H1 (cell line): Measurements from ENCODE around the gene VEPH1. TPM values are rescaled to one million over a fixed set of nuclear protein-coding genes. Genes with fewer than 3 reads are reported as not detected.

Experiments
- CTCF ChIA-PET: fragments of 300-600 bp; sonication (Branson Sonifier 250); formaldehyde crosslinking; loops from one replicate; lab custom pipeline; 2021; ENCODE audit not compliant: partially characterized antibody; lab: Charles Lee
- POLR2A ChIA-PET: fragments of 300-600 bp; sonication (Branson Sonifier 250); formaldehyde crosslinking; loops from one replicate; lab custom pipeline; 2021; ENCODE audit warnings: inconsistent platforms; ENCODE audit not compliant: partially characterized antibody; lab: Charles Lee
- DNase-seq, 2 experiments: peaks; one replicate each; pipeline versions ENCODE4 v3.0.0 to v3.0.0-alpha.2; 2010 to 2022; ENCODE audit warnings: low spot score in 2 of 2, low read depth in 1 of 2, mixed read lengths in 1 of 2
- FAIRE-seq: peaks from 2 replicates; lab custom pipeline; 2011; peaks lifted over from hg19 to GRCh38; lab: Jason Lieb, UNC
- H2AFZ ChIP-seq: 2 replicates; pipeline ENCODE4 v1.8.1; 2012; ENCODE audit warnings: low read length, inconsistent platforms
- H2AK5ac ChIP-seq: 2 replicates; pipeline ENCODE4 v1.6.1; 2013; ENCODE audit warnings: low read depth, low read length
- H2BK120ac ChIP-seq: replicated peaks from 2 replicates; pipeline ENCODE3; 2013; ENCODE audit warnings: low read depth, low read length, inconsistent platforms
- H2BK12ac ChIP-seq: 2 replicates; pipeline ENCODE4 v1.6.1; 2013; ENCODE audit warnings: low read depth, low read length
- H2BK15ac ChIP-seq: 2 replicates; pipeline ENCODE4 v1.6.1; 2013; ENCODE audit warnings: low read length
- H2BK20ac ChIP-seq: 2 replicates; pipeline ENCODE4 v1.6.1; 2013; ENCODE audit warnings: low read length
- H2BK5ac ChIP-seq: 2 replicates; pipeline ENCODE4 v1.6.1; 2013; ENCODE audit warnings: low read depth, low read length
- H3K14ac ChIP-seq: 2 replicates; pipeline ENCODE4 v1.6.1; 2013; ENCODE audit warnings: inconsistent platforms; ENCODE audit not compliant: insufficient read length
- H3K18ac ChIP-seq: 2 replicates; pipeline ENCODE4 v1.6.1; 2013; ENCODE audit warnings: low read length; ENCODE audit errors: extremely low read depth
- H3K23ac ChIP-seq: 2 replicates; pipeline ENCODE4 v1.6.1; 2013; ENCODE audit warnings: inconsistent platforms; ENCODE audit not compliant: insufficient read length
- H3K23me2 ChIP-seq: 2 replicates; pipeline ENCODE4 v1.6.1; 2013; ENCODE audit warnings: low read depth, low read length
- H3K27ac ChIP-seq: 2 replicates; pipeline ENCODE4 v1.6.1; 2011; ENCODE audit warnings: low read depth, low read length, inconsistent platforms
- H3K27me3 ChIP-seq, 4 experiments: replicated peaks in 1 of 4; 1 replicate in 1 of 4; 2 replicates in 3 of 4; pipeline versions ENCODE4 v1.6.1 to v1.8.1; 2011 to 2013; ENCODE audit warnings: low read length in 3 of 4, mild to moderate bottlenecking in 3 of 4, inconsistent platforms in 2 of 4, mixed read lengths in 2 of 4, moderate library complexity in 1 of 4; ENCODE audit not compliant: control insufficient read depth in 3 of 4, insufficient read depth in 3 of 4; ENCODE audit errors: extremely low read depth in 1 of 4
- H3K36me3 ChIP-seq, 4 experiments: 2 replicates each; pipeline versions ENCODE4 v1.6.1 to v1.8.1; 2011 to 2013; ENCODE audit warnings: mild to moderate bottlenecking in 4 of 4, low read length in 3 of 4, moderate library complexity in 2 of 4, control low read depth in 1 of 4, inconsistent platforms in 1 of 4; ENCODE audit not compliant: insufficient read depth in 4 of 4, control insufficient read depth in 2 of 4
- H3K4ac ChIP-seq: replicated peaks from 2 replicates; pipeline ENCODE3; 2013; ENCODE audit warnings: low read length, low read depth, mixed read lengths, inconsistent platforms; ENCODE audit not compliant: insufficient read length
- H3K4me1 ChIP-seq, 4 experiments: replicated peaks in 1 of 4; 1 replicate in 1 of 4; 2 replicates in 3 of 4; pipeline versions ENCODE4 v1.6.1 to v1.8.1; 2011 to 2013; ENCODE audit warnings: low read length in 3 of 4, inconsistent platforms in 2 of 4, mixed read lengths in 1 of 4; ENCODE audit not compliant: insufficient read depth in 4 of 4, control insufficient read depth in 3 of 4
- H3K4me2 ChIP-seq, 2 experiments: 2 replicates each; pipeline versions ENCODE4 v1.6.1 to v1.8.1; 2011 to 2013; ENCODE audit warnings: low read depth in 2 of 2, low read length in 2 of 2, control low read depth in 1 of 2, inconsistent platforms in 1 of 2, mild to moderate bottlenecking in 1 of 2; ENCODE audit not compliant: insufficient read depth in 1 of 2
- H3K4me3 ChIP-seq, 4 experiments: fragments of 200-600, 300-600 bp in 1 of 4; sonication (generic), shearing (Covaris generic), sonication (Bioruptor Twin) in 1 of 4; 2 replicates each; pipeline versions ENCODE4 v1.5.1 to v1.8.1; 2011 to 2016; ENCODE audit warnings: low read length in 4 of 4, low read depth in 3 of 4, control low read depth in 2 of 4, inconsistent platforms in 2 of 4, mild to moderate bottlenecking in 2 of 4, mixed read lengths in 1 of 4, moderate library complexity in 1 of 4; ENCODE audit not compliant: insufficient read depth in 2 of 4; ENCODE audit errors: extremely low read depth in 1 of 4
- H3K56ac ChIP-seq: replicated peaks from 2 replicates; pipeline ENCODE3; 2013; ENCODE audit warnings: low read depth, mild to moderate bottlenecking, mixed read lengths, low read length, inconsistent platforms; ENCODE audit not compliant: insufficient read length
- H3K79me1 ChIP-seq: 2 replicates; pipeline ENCODE4 v1.6.1; 2013; ENCODE audit warnings: low read depth, low read length, control low read depth
- H3K79me2 ChIP-seq, 2 experiments: 2 replicates each; pipeline versions ENCODE4 v1.6.1 to v1.8.1; 2012 to 2013; ENCODE audit warnings: low read length in 2 of 2, mild to moderate bottlenecking in 2 of 2, inconsistent platforms in 1 of 2; ENCODE audit not compliant: insufficient read depth in 2 of 2, control insufficient read depth in 1 of 2
- H3K9ac ChIP-seq, 4 experiments: replicated peaks in 1 of 4; 1 replicate in 1 of 4; 2 replicates in 3 of 4; pipeline versions ENCODE4 v1.6.1 to v1.8.1; 2011 to 2013; ENCODE audit warnings: low read depth in 3 of 4, low read length in 3 of 4, control low read depth in 2 of 4, mild to moderate bottlenecking in 2 of 4, moderate library complexity in 2 of 4, inconsistent platforms in 1 of 4; ENCODE audit errors: extremely low read depth in 1 of 4
- H3K9me3 ChIP-seq, 2 experiments: 2 replicates each; pipeline versions ENCODE4 v1.6.1 to v1.8.1; 2012 to 2013; ENCODE audit warnings: mild to moderate bottlenecking in 2 of 2, moderate library complexity in 2 of 2, control low read depth in 1 of 2, inconsistent platforms in 1 of 2, low read depth in 1 of 2, low read length in 1 of 2, mixed read lengths in 1 of 2; ENCODE audit not compliant: insufficient read depth in 2 of 2
- H4K20me1 ChIP-seq, 2 experiments: replicated peaks in 1 of 2; 2 replicates each; pipeline versions ENCODE3 to v1.8.1; 2011 to 2013; ENCODE audit warnings: inconsistent platforms in 2 of 2, low read length in 2 of 2, mild to moderate bottlenecking in 1 of 2; ENCODE audit not compliant: insufficient read depth in 2 of 2, control insufficient read depth in 1 of 2
- H4K5ac ChIP-seq: 2 replicates; pipeline ENCODE4 v1.6.1; 2013; ENCODE audit warnings: low read length, low read depth, mixed read lengths, inconsistent platforms; ENCODE audit not compliant: insufficient read length
- H4K8ac ChIP-seq: 2 replicates; pipeline ENCODE4 v1.8.0; 2013; ENCODE audit warnings: mild to moderate bottlenecking, moderate library complexity, low read length, inconsistent platforms; ENCODE audit not compliant: insufficient read depth; ENCODE audit errors: extremely low read depth
- H4K91ac ChIP-seq: replicated peaks from 2 replicates; pipeline ENCODE3; 2013; ENCODE audit warnings: low read length, mixed read lengths, inconsistent platforms; ENCODE audit not compliant: insufficient read length
- FOSL1 ChIP-seq: IDR thresholded peaks from 2 replicates; pipeline ENCODE4 v1.6.1; 2011; ENCODE audit warnings: mild to moderate bottlenecking, low read depth, low read length, moderate library complexity; ENCODE audit not compliant: insufficient read depth
- KDM4A ChIP-seq: IDR thresholded peaks from one replicate; pipeline ENCODE4 v1.7.1; 2012; ENCODE audit warnings: low read depth, mild to moderate bottlenecking, moderate library complexity, low read length, inconsistent platforms; ENCODE audit not compliant: severe bottlenecking
- POLR2A ChIP-seq, 2 experiments: IDR thresholded peaks; 1 replicate in 1 of 2; 2 replicates in 1 of 2; pipeline ENCODE4 v1.6.1; 2011; ENCODE audit warnings: low read depth in 2 of 2, low read length in 2 of 2, mild to moderate bottlenecking in 2 of 2; ENCODE audit errors: control extremely low read depth in 1 of 2
- TBP ChIP-seq: IDR thresholded peaks from 2 replicates; pipeline ENCODE4 v1.6.1; 2011; ENCODE audit warnings: low read depth, low read length, improper control_type of control experiment
- WGBS, 2 experiments: shearing (Covaris generic) in 1 of 2; methylation state at CpG; one replicate each; pipeline versions ENCODE4 v1.1.6 to v1.1.7; 2013 to 2015; ENCODE audit warnings: low lambda C conversion rate in 2 of 2, mixed read lengths in 2 of 2, inconsistent platforms in 1 of 2, low coverage in 1 of 2, missing lambda C conversion rate in 1 of 2; ENCODE audit not compliant: insufficient replicate concordance in 2 of 2, insufficient coverage in 1 of 2, insufficient read length in 1 of 2; ENCODE audit errors: extremely low coverage in 1 of 2, missing lambda C conversion rate in 1 of 2; 5-methylcytosine and 5-hydroxymethylcytosine counted together
- polyA plus RNA-seq, 7 experiments: library from polyadenylated mRNA; depleted of rRNA in 3 of 7; stranded (reverse) in 5 of 7; unstranded in 2 of 7; fragments of >200 nt in 5 of 7; fragments of 200-250 nt in 2 of 7; gene quantifications; 1 replicate in 5 of 7; 2 replicates in 1 of 7; 4 replicates in 1 of 7; pipeline versions ENCODE4 v1.2.1 to v1.2.3, GENCODE V29; 2011 to 2013; ENCODE audit warnings: missing spikeins in 2 of 7, mixed read lengths in 2 of 7
- total RNA-seq: library from RNA; stranded (reverse); fragmentation: NEBNext Ultra II Directional; extraction: Animal tissue kit (Norgen Biotek cat#: 25700); gene quantifications from 2 replicates; pipeline ENCODE4 v1.2.1, GENCODE V29; 2021
- TF ChIP-seq, protein P1 (sequence below): IDR thresholded peaks from 2 replicates; pipeline ENCODE4 v1.6.1; 2012; ENCODE audit warnings: inconsistent platforms

The VEPH1 gene
- total and polyA plus RNA-seq, 2 of the 8 experiments (the other 6 are each of a cell fraction or from before 2014, with no cell fraction given): 12.0 to 18.3 TPM

DNA sequence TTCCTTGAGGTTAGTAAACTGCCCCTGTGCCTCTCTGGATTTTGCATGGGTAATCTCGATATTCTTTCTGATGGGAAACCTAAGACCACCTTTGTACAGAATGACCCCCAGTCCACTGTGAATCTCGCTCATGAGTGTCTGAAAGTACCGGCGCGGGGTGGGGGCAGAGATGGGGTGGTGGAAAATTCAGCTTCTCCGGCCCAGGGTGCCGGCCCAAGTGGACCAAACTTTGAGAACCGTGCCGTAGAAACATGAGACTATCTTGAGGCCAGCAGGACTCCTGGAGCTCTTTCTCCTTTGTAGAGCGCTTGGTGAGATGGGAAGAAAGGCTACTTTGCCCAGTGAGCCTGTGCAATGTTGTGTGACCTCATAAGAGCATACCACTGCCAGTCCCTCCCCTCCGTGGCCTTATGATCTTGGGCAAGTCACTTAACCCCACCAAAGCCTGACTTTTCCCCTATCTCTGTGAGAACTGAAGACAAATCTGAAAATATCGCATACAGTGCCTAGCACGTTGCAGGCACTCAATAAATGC is 40.4 kb upstream of the VEPH1 start:
- Histone ChIP-seq H3K79me1 (no peaks in the 10 kb centered on the region), H3K23me2 (no peaks in the 10 kb centered on the region; the same call in 1 of the 2 replicates), H3K14ac (no peak overlapping the region), H2BK5ac (no peak overlapping the region), H4K91ac (no peak overlapping the region), H2BK120ac (no peak overlapping the region), H4K8ac (no peak overlapping the region), H3K27me3 (peaks cover 0 to 5% (median 0%) of the 10 kb centered on the region in 4 experiments; a peak in 1 of 7 replicates), H3K18ac (no peak overlapping the region), H3K4me3 (peak overlapping the region; percentile 22 to 65 (median 39); a peak in 7 of 8 replicates), H4K5ac (no peak overlapping the region), H3K9me3 (peaks cover 3 to 4% of the 10 kb centered on the region in 2 experiments; a peak in 2 of 4 replicates), H3K56ac (no peak overlapping the region), H2BK20ac (no peak overlapping the region), H2BK15ac (no peak overlapping the region), H4K20me1 (no peaks in the 10 kb centered on the region), H3K4me2 (peak overlapping the region; percentile 61 to 91), H3K79me2 (no peaks in the 10 kb centered on the region), H3K4ac (no peak overlapping the region), H3K9ac (no peak overlapping the region), H2BK12ac (0 out of 2 replicates have a peak overlapping the region, but pooled peaks have one; percentile 27), H3K4me1 (no peaks in the 10 kb centered on the region; a peak in 1 of 7 replicates), H2AFZ (peak overlapping the region; percentile 91), H2AK5ac (no peak overlapping the region), H3K36me3 (no peaks in the 10 kb centered on the region), H3K23ac (no peak overlapping the region), H3K27ac (no peak overlapping the region)
- no peak for TF ChIP-seq TBP
- TF ChIP-seq, protein P1, sequence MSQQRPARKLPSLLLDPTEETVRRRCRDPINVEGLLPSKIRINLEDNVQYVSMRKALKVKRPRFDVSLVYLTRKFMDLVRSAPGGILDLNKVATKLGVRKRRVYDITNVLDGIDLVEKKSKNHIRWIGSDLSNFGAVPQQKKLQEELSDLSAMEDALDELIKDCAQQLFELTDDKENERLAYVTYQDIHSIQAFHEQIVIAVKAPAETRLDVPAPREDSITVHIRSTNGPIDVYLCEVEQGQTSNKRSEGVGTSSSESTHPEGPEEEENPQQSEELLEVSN: no peak
- TF ChIP-seq POLR2A (IDR thresholded peaks at IDR 0.05; ENCODE audit: control extremely low read depth in 1 of 2, low read depth in 2 of 2, low read length in 2 of 2): no peak
- no peak for TF ChIP-seq KDM4A
- no peak for TF ChIP-seq FOSL1
- CTCF ChIA-PET: interaction anchor here (0.7 to 6.1 kb wide), 15 partner anchors 8 to 294 kb away, joined by 3 to 48 read pairs (median 5); no protein-coding TSS in a partner anchor
- POLR2A ChIA-PET: interaction anchor here (0.7 to 1.6 kb wide), 3 partner anchors 11 to 47 kb away, joined by 3 to 12 read pairs (median 5); no protein-coding TSS in a partner anchor
- DNase-seq (no peak), FAIRE-seq (no peak)
- 84% methylated on average over 13 of the region's 13 CpGs; no CpG with 5 or more reads in 1 of the 2 experiments for WGBS, 2 experiments
